ENCODE results near the gene FAM221A.

DNA sequence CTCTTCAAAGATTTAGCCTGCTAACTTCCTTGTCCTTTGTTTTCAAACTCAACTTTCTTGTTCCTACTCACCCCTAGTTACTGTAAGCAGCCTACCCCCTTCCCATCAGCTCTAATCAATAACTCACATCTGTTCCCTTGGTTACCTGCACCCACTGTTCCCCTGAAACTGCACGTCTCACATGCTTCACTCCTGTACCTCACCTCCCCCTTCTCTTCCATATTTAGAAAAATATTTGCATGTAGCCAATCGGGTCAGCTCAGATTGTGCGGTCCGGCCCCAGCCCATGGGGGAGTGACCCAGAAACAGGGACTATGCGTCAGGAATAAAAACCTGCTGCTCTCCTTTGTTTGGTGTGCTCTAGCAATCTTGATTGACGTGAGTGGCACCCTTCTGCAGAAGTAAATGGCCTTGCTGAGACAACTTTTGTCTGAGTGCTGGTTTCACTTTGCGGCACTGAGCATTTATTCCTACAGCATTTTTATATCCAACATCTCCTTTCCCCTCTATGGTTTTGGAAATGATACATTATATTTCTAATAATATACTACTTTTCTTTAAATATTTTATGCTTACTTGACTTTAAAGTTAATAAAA is 21.1 kb upstream of the FAM221A start:
- TF ChIP-seq RARB (CRISPR knock-in tag; IDR thresholded peaks at IDR 0.05) = no peak
- TF ChIP-seq ISL1 (CRISPR knock-in tag; IDR thresholded peaks at IDR 0.05) = no peak
- no peak for TF ChIP-seq ZFP30 (CRISPR knock-in tag; IDR thresholded peaks at IDR 0.05)
- no peak for TF ChIP-seq TOX (CRISPR knock-in tag; IDR thresholded peaks at IDR 0.05; ENCODE audit: borderline replicate concordance)

Data from SK-N-SH treated with all-trans-retinoic acid at 6 μM for 48 hours (cell line).